Measurements from ENCODE around the gene DUOXA2. TPM values are rescaled to one million over a fixed set of nuclear protein-coding genes. Genes with fewer than 3 reads are reported as not detected.
"Not testable (repeated sequence)": the region's sequence is repeated elsewhere in the genome, so short reads cannot be mapped to it uniquely, and the experiment has no call there.

DUOXA2 gene
- total RNA-seq, 1 experiment from 2014 or later, result not detected

- no peak for DNase-seq (ENCODE audit: low read depth)
Observed at GRCh38 chr15:45134682-45135604, 20.8 kb downstream of the DUOXA2 start.

GRCh38 chr15:45135705-45136377, 21.7 kb downstream of the DUOXA2 start:
- not testable (repeated sequence) for DNase-seq (ENCODE audit: low read depth)

- no peak for DNase-seq (ENCODE audit: low read depth)
Observed at GRCh38 chr15:45136378-45136764, 22.2 kb downstream of the DUOXA2 start.

GRCh38 chr15:45137703-45138102, 23.6 kb downstream of the DUOXA2 start:
- DNase-seq (ENCODE audit: low read depth), result no peak

- DNase-seq (ENCODE audit: low read depth), result no peak
Observed at GRCh38 chr15:45138814-45139765, 25.0 kb downstream of the DUOXA2 start.

- DNase-seq (ENCODE audit: low read depth), result no peak
Observed at GRCh38 chr15:45139770-45140169, 25.6 kb downstream of the DUOXA2 start.

- DNase-seq (ENCODE audit: low read depth), result no peak
Observed at GRCh38 chr15:45140557-45141250, 26.6 kb downstream of the DUOXA2 start.

- no peak for DNase-seq (ENCODE audit: low read depth)
Observed at GRCh38 chr15:45141386-45141785, 27.3 kb downstream of the DUOXA2 start.

GRCh38 chr15:45143056-45143455, 28.9 kb downstream of the DUOXA2 start:
- DNase-seq (ENCODE audit: low read depth), result no peak

- no peak for DNase-seq (ENCODE audit: low read depth)
Observed at GRCh38 chr15:45143946-45144345, 29.8 kb downstream of the DUOXA2 start.

- DNase-seq (ENCODE audit: low read depth), result no peak
Observed at GRCh38 chr15:45144775-45145174, 30.6 kb downstream of the DUOXA2 start.

- DNase-seq (ENCODE audit: low read depth), result no peak
Observed at GRCh38 chr15:45146405-45146804, 32.3 kb downstream of the DUOXA2 start.

- no peak for DNase-seq (ENCODE audit: low read depth)
Observed at GRCh38 chr15:45147606-45148005, 33.5 kb downstream of the DUOXA2 start.

GRCh38 chr15:45148076-45149059, 34.2 kb downstream of the DUOXA2 start:
- no peak for DNase-seq (ENCODE audit: low read depth)

- DNase-seq (ENCODE audit: low read depth), result no peak
Observed at GRCh38 chr15:45149060-45149459, 34.9 kb downstream of the DUOXA2 start.

GRCh38 chr15:45150481-45150880, 36.4 kb downstream of the DUOXA2 start:
- DNase-seq (ENCODE audit: low read depth), result no peak

- no peak for DNase-seq (ENCODE audit: low read depth)
Observed at GRCh38 chr15:45150997-45151396, 36.9 kb downstream of the DUOXA2 start.

GRCh38 chr15:45151998-45152828, 38.1 kb downstream of the DUOXA2 start:
- DNase-seq (ENCODE audit: low read depth), result no peak

GRCh38 chr15:45155739-45156138, 41.6 kb downstream of the DUOXA2 start:
- no peak for DNase-seq (ENCODE audit: low read depth)

Measured in LHCN-M2 (cell line).